Body of pancreas (tissue), 4 donors: ENCODE data around the gene C1R.

Experiments used
- CTCF ChIP-seq, 7 experiments: fragments of 450-650 bp in 4 of 7; fragments of 200-600 bp in 3 of 7; sonication (generic) in 3 of 7; IDR thresholded peaks; one replicate each; pipeline ENCODE4 v1.5.1; 2016 to 2019; ENCODE audit warnings: antibody characterized with exemption in 7 of 7
- POLR2A ChIP-seq, 3 donors: fragments of 450-650 bp; IDR thresholded peaks; one replicate each; pipeline ENCODE4 v1.6.1; 2016; ENCODE audit warnings: antibody characterized with exemption in 3 of 3, mild to moderate bottlenecking in 2 of 3

DNA sequence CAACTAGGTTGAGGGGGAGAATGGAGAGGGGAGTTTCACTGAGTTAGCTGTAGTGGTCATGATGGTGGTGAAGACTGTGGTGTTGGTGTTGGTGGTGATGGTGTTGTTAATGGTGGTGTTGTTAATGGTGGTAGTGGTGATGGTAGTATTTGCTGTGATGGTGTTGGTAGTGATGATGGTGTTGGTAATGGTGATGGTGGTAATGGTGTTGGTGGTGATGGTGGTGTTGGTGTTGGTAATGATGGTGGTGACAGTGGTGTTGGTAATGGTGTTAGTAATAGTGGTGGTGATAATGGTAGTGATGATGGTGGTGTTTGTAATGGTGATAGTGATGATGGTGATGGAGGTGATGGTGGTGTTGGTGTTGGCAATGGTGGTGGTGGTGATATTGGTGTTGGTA lies 9.1 kb downstream of the C1R start:
- TF ChIP-seq POLR2A (IDR thresholded peaks at IDR 0.05) = no peak
- no peak for TF ChIP-seq CTCF (IDR thresholded peaks at IDR 0.05)
